B cell (primary cell): ENCODE results near the gene ARMH3. TPM values are rescaled to one million over a fixed set of nuclear protein-coding genes. Genes with fewer than 3 reads are reported as not detected.

Source experiments
- ATAC-seq: fragments of 200-7000 bp; cut with Tn5 transposase; one replicate; pipeline ENCODE4 v1.10.0; 2021; ENCODE audit warnings: low read depth, mild to moderate bottlenecking, moderate number of reproducible peaks, moderate library complexity
- CTCF ChIA-PET: fragments of 350-600 bp; sonication (Branson Sonifier 250); formaldehyde crosslinking; loops from one replicate; lab custom pipeline; 2021; ENCODE audit warnings: antibody characterized with exemption, inconsistent platforms; lab: Charles Lee
- POLR2A ChIA-PET: fragments of 350-600 bp; sonication (Branson Sonifier 250); formaldehyde crosslinking; loops from one replicate; lab custom pipeline; 2021; ENCODE audit warnings: antibody characterized with exemption; lab: Charles Lee
- DNase-seq: peaks from one replicate; pipeline ENCODE4 v3.0.0; 2013
- H2AFZ ChIP-seq: 2 replicates; pipeline ENCODE4 v1.6.1; 2012; ENCODE audit warnings: mild to moderate bottlenecking, low read depth, low read length; ENCODE audit not compliant: insufficient read depth, poor library complexity, severe bottlenecking
- H3K27ac ChIP-seq, 2 donors: 1 replicate in 1 of 2; 2 replicates in 1 of 2; pipeline ENCODE4 v1.5.1; 2012 to 2013; ENCODE audit warnings: low read length in 2 of 2, mild to moderate bottlenecking in 2 of 2, moderate library complexity in 1 of 2
- H3K27me3 ChIP-seq, 4 experiments: fragments of 200-600 bp in 1 of 4; sonication (generic) in 1 of 4; replicated peaks in 1 of 4; 1 replicate in 2 of 4; 2 replicates in 2 of 4; pipeline versions ENCODE4 v1.6.1 to v1.7.0; 2013 to 2016; ENCODE audit warnings: low read length in 3 of 4, mild to moderate bottlenecking in 2 of 4, mixed read lengths in 1 of 4, moderate library complexity in 1 of 4; ENCODE audit not compliant: insufficient read depth in 4 of 4, control insufficient read depth in 3 of 4; ENCODE audit errors: control extremely low read depth in 1 of 4
- H3K36me3 ChIP-seq, 2 experiments: replicated peaks in 1 of 2; 1 replicate in 1 of 2; 2 replicates in 1 of 2; pipeline versions ENCODE4 v1.6.1 to v1.7.1; 2013; ENCODE audit warnings: low read length in 1 of 2; ENCODE audit not compliant: insufficient read depth in 2 of 2, control insufficient read depth in 1 of 2; ENCODE audit errors: control extremely low read depth in 1 of 2, extremely low read depth in 1 of 2
- H3K4me1 ChIP-seq, 2 donors: fragments of 200-600 bp in 1 of 2; sonication (generic) in 1 of 2; 1 replicate in 1 of 2; 2 replicates in 1 of 2; pipeline versions ENCODE4 v1.5.1 to v1.6.1; 2013 to 2017; ENCODE audit warnings: low read length in 2 of 2; ENCODE audit not compliant: control insufficient read depth in 2 of 2, insufficient read depth in 2 of 2
- H3K4me2 ChIP-seq: replicated peaks from 2 replicates; pipeline ENCODE3; 2012; ENCODE audit warnings: mild to moderate bottlenecking, low read depth, low read length; ENCODE audit not compliant: poor library complexity, severe bottlenecking
- H3K4me3 ChIP-seq, 5 experiments: fragments of 200-600 bp in 1 of 5; sonication (generic) in 1 of 5; 1 replicate in 3 of 5; 2 replicates in 2 of 5; pipeline versions ENCODE4 v1.5.1 to v1.7.0; 2011 to 2016; ENCODE audit warnings: low read length in 4 of 5, mild to moderate bottlenecking in 4 of 5, low read depth in 2 of 5, control low read depth in 1 of 5, moderate library complexity in 1 of 5; ENCODE audit not compliant: insufficient read depth in 1 of 5; ENCODE audit errors: control extremely low read depth in 1 of 5, extremely low read depth in 1 of 5
- H3K79me2 ChIP-seq: fragments of 200-600 bp; sonication (generic); one replicate; pipeline ENCODE4 v1.6.0; 2016; ENCODE audit warnings: low read length; ENCODE audit not compliant: control insufficient read depth, insufficient read depth
- H3K9ac ChIP-seq: fragments of 200-600 bp; sonication (generic); 2 replicates; pipeline ENCODE4 v1.6.1; 2017; ENCODE audit warnings: mild to moderate bottlenecking, low read length, moderate library complexity
- H3K9me3 ChIP-seq, 3 donors: one replicate each; pipeline versions ENCODE4 v1.6.1 to v1.7.1; 2013; ENCODE audit warnings: low read length in 2 of 3; ENCODE audit not compliant: control insufficient read depth in 2 of 3, insufficient read depth in 1 of 3; ENCODE audit errors: control extremely low read depth in 1 of 3
- H4K20me1 ChIP-seq: 2 replicates; pipeline ENCODE4 v1.6.0; 2012; ENCODE audit warnings: mild to moderate bottlenecking, low read length; ENCODE audit not compliant: insufficient read depth, control insufficient read depth, poor library complexity, severe bottlenecking
- H3K27ac Mint-ChIP-seq: one replicate; pipeline ENCODE4 v1.8.0; 2021; ENCODE audit warnings: mixed read lengths
- H3K27me3 Mint-ChIP-seq: one replicate; pipeline ENCODE4 v1.8.0; 2021; ENCODE audit warnings: mixed read lengths
- H3K4me1 Mint-ChIP-seq: one replicate; pipeline ENCODE4 v1.8.0; 2021; ENCODE audit warnings: mixed read lengths
- H3K4me3 Mint-ChIP-seq: one replicate; pipeline ENCODE4 v1.8.0; 2021; ENCODE audit warnings: mixed read lengths
- H3K9me3 Mint-ChIP-seq: one replicate; pipeline ENCODE4 v1.8.0; 2022; ENCODE audit warnings: mixed read lengths; ENCODE audit not compliant: insufficient read depth
- EZH2 ChIP-seq: IDR thresholded peaks from 2 replicates; pipeline ENCODE4 v1.6.1; 2012; ENCODE audit warnings: borderline replicate concordance, low read depth, mild to moderate bottlenecking, moderate library complexity, low read length; ENCODE audit not compliant: insufficient read depth, poor library complexity, severe bottlenecking
- WGBS: methylation state at CpG from one replicate; pipeline ENCODE4 v1.1.5; 2013; ENCODE audit warnings: missing lambda C conversion rate; ENCODE audit not compliant: insufficient coverage; 5-methylcytosine and 5-hydroxymethylcytosine counted together
- intact Hi-C: fragments of 100-400 bp; cut with micrococcal nuclease; formaldehyde crosslinking; loops from one replicate; pipeline ENCODE4 v1.10.0; 2022
- polyA plus RNA-seq: library from polyadenylated mRNA; depleted of rRNA; stranded (reverse); fragments of >200 nt; gene quantifications from 2 replicates; pipeline ENCODE4 v1.2.3, GENCODE V29; 2012
- total RNA-seq, 2 donors: library from RNA; stranded (reverse); fragments of 120-200 nt in 1 of 2; gene quantifications; 1 replicate in 1 of 2; 2 replicates in 1 of 2; pipeline versions ENCODE4 v1.2.3 to v1.2.4, GENCODE V29; 2013 to 2022
- TF ChIP-seq, protein P1 (sequence below): fragments of 200-600 bp; IDR thresholded peaks from one replicate; pipeline ENCODE4 v1.8.0; 2022; ENCODE audit warnings: antibody characterized with exemption, mild to moderate bottlenecking

ARMH3 gene
- total and polyA plus RNA-seq, 2 donors (not counting 1 experiment from before 2014, with no cell fraction given) = 33.4 to 40.7 TPM

DNA sequence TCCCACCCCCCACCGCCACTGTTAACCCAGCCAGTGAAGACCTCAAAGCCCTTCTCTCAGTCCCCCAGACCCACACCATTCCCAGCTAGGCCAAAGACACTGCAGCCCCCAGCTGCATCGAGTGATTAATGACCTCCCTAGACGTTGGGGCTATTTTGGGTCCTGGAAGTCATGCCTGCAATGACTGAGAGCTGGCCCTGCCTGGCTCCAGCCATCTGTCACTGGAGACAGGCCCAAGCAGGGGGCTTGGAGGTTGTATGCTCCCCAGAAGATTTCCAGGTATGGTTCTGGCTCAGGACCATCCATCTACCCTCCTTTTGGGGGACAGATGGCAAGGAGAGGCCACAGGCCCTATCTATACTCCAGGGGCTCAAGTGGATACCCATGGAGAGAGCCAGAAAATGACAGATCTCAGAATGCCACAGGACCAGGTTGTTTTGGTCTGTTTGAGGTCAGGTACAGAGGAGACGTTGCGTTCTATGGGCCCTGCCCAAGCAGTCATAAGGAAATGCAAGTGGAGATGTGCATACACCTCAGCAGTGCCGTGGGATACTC lies 217.5 kb downstream of the ARMH3 start:
- 79% methylated on average over 4 of the region's 6 CpGs for WGBS
- peaks cover 57 to 67% of the 10 kb centered on the region in 2 donors for H3K4me1 ChIP-seq
- H3K79me2 ChIP-seq = peaks cover 59% of the 10 kb centered on the region
- H3K9me3 ChIP-seq = peaks cover 0 to 3% (median 0%) of the 10 kb centered on the region in 3 donors
- ChIA-PET POLR2A (interaction anchor here (0.6 kb wide), 1 partner anchor 52 kb away, joined by 6 read pairs; no protein-coding TSS in a partner anchor), CTCF (interaction anchor here (0.6 to 15.2 kb wide), 10 partner anchors 8 to 1206 kb away, joined by 3 to 581 read pairs (median 12); partner anchors contain the start of gene OGA)
- H3K4me3 ChIP-seq = no peak overlapping the region
- DNase-seq (no peak), ATAC-seq (no peak)
- H3K27ac ChIP-seq = no peak overlapping the region
- TF ChIP-seq EZH2 = no peak
- TF ChIP-seq, protein P1, sequence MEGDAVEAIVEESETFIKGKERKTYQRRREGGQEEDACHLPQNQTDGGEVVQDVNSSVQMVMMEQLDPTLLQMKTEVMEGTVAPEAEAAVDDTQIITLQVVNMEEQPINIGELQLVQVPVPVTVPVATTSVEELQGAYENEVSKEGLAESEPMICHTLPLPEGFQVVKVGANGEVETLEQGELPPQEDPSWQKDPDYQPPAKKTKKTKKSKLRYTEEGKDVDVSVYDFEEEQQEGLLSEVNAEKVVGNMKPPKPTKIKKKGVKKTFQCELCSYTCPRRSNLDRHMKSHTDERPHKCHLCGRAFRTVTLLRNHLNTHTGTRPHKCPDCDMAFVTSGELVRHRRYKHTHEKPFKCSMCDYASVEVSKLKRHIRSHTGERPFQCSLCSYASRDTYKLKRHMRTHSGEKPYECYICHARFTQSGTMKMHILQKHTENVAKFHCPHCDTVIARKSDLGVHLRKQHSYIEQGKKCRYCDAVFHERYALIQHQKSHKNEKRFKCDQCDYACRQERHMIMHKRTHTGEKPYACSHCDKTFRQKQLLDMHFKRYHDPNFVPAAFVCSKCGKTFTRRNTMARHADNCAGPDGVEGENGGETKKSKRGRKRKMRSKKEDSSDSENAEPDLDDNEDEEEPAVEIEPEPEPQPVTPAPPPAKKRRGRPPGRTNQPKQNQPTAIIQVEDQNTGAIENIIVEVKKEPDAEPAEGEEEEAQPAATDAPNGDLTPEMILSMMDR = no peak
- H4K20me1 ChIP-seq = peaks cover 72% of the 10 kb centered on the region
- Mint-ChIP-seq H3K27ac (no peak overlapping the region), H3K4me3 (peak overlapping the region; percentile 95), H3K9me3 (no peaks in the 10 kb centered on the region), H3K4me1 (peaks cover 58% of the 10 kb centered on the region), H3K27me3 (no peaks in the 10 kb centered on the region)
- H3K27me3 ChIP-seq = no peaks in the 10 kb centered on the region
- H3K4me2 ChIP-seq = no peak overlapping the region
- H3K9ac ChIP-seq = no peak overlapping the region
- no peaks in the 10 kb centered on the region for H3K36me3 ChIP-seq
- intact Hi-C loops = no loop called here
- no peak overlapping the region for H2AFZ ChIP-seq

DNA sequence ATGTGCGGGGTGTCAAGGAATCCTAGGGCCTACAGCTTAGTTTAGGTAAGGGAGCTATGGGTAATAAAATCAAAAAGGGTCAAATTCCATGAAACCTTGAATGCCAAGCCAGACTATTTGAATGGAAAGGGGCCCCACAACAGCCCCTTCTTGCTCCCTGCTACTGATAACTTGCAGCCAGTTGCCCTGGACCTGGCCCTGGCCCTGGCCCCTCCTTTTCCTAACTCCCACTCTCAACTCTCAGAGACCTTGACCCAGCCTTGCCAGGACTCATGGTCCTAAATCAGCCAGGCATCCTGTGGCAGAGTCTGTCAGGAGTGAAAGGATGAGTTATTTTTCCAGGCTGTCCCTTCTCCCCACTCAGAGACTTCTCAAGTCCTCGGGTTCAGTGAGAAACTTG lies 218.2 kb downstream of the ARMH3 start:
- Histone ChIP-seq H4K20me1 (peaks cover 67% of the 10 kb centered on the region), H3K9me3 (no peaks in the 10 kb centered on the region), H3K4me2 (no peak overlapping the region), H3K79me2 (peaks cover 66% of the 10 kb centered on the region), H3K4me1 (peaks cover 52 to 64% of the 10 kb centered on the region in 2 donors), H3K27ac (no peak overlapping the region), H3K9ac (no peak overlapping the region), H3K27me3 (no peaks in the 10 kb centered on the region), H3K36me3 (no peaks in the 10 kb centered on the region), H2AFZ (no peak overlapping the region), H3K4me3 (no peak overlapping the region)
- ChIA-PET POLR2A (interaction anchor here (0.6 kb wide), 1 partner anchor 53 kb away, joined by 6 read pairs; no protein-coding TSS in a partner anchor), CTCF (interaction anchor here (0.8 to 15.2 kb wide), 11 partner anchors 14 to 235 kb away, joined by 3 to 581 read pairs (median 10); partner anchors contain the start of gene OGA)
- Mint-ChIP-seq H3K27ac (no peak overlapping the region), H3K27me3 (no peaks in the 10 kb centered on the region), H3K9me3 (no peaks in the 10 kb centered on the region), H3K4me1 (peaks cover 58% of the 10 kb centered on the region), H3K4me3 (no peak overlapping the region)
- TF ChIP-seq EZH2 = no peak
- TF ChIP-seq, protein P1 = no peak
- ATAC-seq (no peak), DNase-seq (no peak)
- 100% methylated on average over 1 of the region's 2 CpGs for WGBS
- intact Hi-C loops = no loop called here
